SK-N-SH treated with all-trans-retinoic acid at 6 μM for 48 hours (cell line): ENCODE results near the gene CD163.

Experiments
- ARNTL ChIP-seq: fragments of 450-650 bp; formaldehyde crosslinking; IDR thresholded peaks from 2 replicates; pipeline ENCODE4 v1.5.0; 2020; ENCODE audit warnings: low read depth, mild to moderate bottlenecking, moderate library complexity, borderline replicate concordance
- CREB5 ChIP-seq: fragments of 250-450 bp; sonication (Bioruptor Pico); IDR thresholded peaks from 2 replicates; pipeline ENCODE4 v1.5.1; 2020; ENCODE audit warnings: low read depth, mild to moderate bottlenecking, moderate library complexity
- OSR1 ChIP-seq: fragments of 250-450 bp; sonication (Bioruptor Pico); IDR thresholded peaks from 2 replicates; pipeline ENCODE4 v1.8.0; 2022; ENCODE audit warnings: moderate library complexity, mild to moderate bottlenecking, inconsistent platforms
- PATZ1 ChIP-seq: fragments of 250-450 bp; sonication (Bioruptor Pico); IDR thresholded peaks from 2 replicates; pipeline ENCODE4 v1.8.0; 2020; ENCODE audit warnings: mild to moderate bottlenecking, moderate library complexity, borderline replicate concordance
- RARB ChIP-seq: fragments of 250-450 bp; sonication (Bioruptor Pico); IDR thresholded peaks from 2 replicates; pipeline ENCODE4 v1.8.0; 2021; ENCODE audit warnings: mild to moderate bottlenecking, moderate library complexity
- TOX ChIP-seq: fragments of 250-450 bp; sonication (Bioruptor Pico); IDR thresholded peaks from 2 replicates; pipeline ENCODE4 v1.8.0; 2021; ENCODE audit warnings: mild to moderate bottlenecking, moderate library complexity, borderline replicate concordance
- ZFP3 ChIP-seq: fragments of 250-450 bp; sonication (Bioruptor Pico); IDR thresholded peaks from 2 replicates; pipeline ENCODE4 v1.5.0; 2020; ENCODE audit warnings: mild to moderate bottlenecking, moderate library complexity
- ZFP30 ChIP-seq: fragments of 450-650 bp; formaldehyde crosslinking; IDR thresholded peaks from 2 replicates; pipeline ENCODE4 v1.5.0; 2022; ENCODE audit warnings: mild to moderate bottlenecking, moderate library complexity
- ZNF565 ChIP-seq: fragments of 450-650 bp; formaldehyde crosslinking; conservative IDR thresholded peaks from 2 replicates; pipeline ENCODE4 v1.5.0; 2020; ENCODE audit warnings: low read depth, mild to moderate bottlenecking, moderate library complexity
- ZNF70 ChIP-seq: fragments of 450-650 bp; formaldehyde crosslinking; IDR thresholded peaks from 2 replicates; pipeline ENCODE4 v1.5.0; 2020; ENCODE audit warnings: mild to moderate bottlenecking, moderate library complexity
- TF ChIP-seq, protein P1 (sequence below): fragments of 250-450 bp; sonication (Bioruptor Pico); IDR thresholded peaks from 2 replicates; pipeline ENCODE4 v1.5.0; 2020; ENCODE audit warnings: mild to moderate bottlenecking, moderate library complexity

- TF ChIP-seq CREB5, result no peak
- TF ChIP-seq ZFP3 (CRISPR knock-in tag), result no peak
- TF ChIP-seq ZFP30 (CRISPR knock-in tag), result no peak
- no peak for TF ChIP-seq OSR1
- TF ChIP-seq ZNF565 (CRISPR knock-in tag), result no peak
- TF ChIP-seq, protein P1, sequence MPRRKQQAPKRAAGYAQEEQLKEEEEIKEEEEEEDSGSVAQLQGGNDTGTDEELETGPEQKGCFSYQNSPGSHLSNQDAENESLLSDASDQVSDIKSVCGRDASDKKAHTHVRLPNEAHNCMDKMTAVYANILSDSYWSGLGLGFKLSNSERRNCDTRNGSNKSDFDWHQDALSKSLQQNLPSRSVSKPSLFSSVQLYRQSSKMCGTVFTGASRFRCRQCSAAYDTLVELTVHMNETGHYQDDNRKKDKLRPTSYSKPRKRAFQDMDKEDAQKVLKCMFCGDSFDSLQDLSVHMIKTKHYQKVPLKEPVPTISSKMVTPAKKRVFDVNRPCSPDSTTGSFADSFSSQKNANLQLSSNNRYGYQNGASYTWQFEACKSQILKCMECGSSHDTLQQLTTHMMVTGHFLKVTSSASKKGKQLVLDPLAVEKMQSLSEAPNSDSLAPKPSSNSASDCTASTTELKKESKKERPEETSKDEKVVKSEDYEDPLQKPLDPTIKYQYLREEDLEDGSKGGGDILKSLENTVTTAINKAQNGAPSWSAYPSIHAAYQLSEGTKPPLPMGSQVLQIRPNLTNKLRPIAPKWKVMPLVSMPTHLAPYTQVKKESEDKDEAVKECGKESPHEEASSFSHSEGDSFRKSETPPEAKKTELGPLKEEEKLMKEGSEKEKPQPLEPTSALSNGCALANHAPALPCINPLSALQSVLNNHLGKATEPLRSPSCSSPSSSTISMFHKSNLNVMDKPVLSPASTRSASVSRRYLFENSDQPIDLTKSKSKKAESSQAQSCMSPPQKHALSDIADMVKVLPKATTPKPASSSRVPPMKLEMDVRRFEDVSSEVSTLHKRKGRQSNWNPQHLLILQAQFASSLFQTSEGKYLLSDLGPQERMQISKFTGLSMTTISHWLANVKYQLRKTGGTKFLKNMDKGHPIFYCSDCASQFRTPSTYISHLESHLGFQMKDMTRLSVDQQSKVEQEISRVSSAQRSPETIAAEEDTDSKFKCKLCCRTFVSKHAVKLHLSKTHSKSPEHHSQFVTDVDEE, result no peak
- no peak for TF ChIP-seq PATZ1 (CRISPR knock-in tag)
- no peak for TF ChIP-seq ZNF70 (CRISPR knock-in tag)
- no peak for TF ChIP-seq TOX (CRISPR knock-in tag)
- no peak for TF ChIP-seq RARB
- no peak for TF ChIP-seq ARNTL (CRISPR knock-in tag)
Measured at GRCh38 chr12:7439579-7440505, 63.7 kb downstream of the CD163 start.
